HG03045 (cell line): Measurements from ENCODE around the gene COA8.
"Not testable (repeated sequence)": the region's sequence is repeated elsewhere in the genome, so short reads cannot be mapped to it uniquely, and the experiment has no call there.

ENCODE experiments used
- ATAC-seq: cut with Tn5 transposase; IDR thresholded peaks from one replicate; pipeline ENCODE4 v1.9.1; 2021; ENCODE audit warnings: mild to moderate bottlenecking, moderate library complexity; ENCODE audit not compliant: unreplicated experiment

The COA8 gene

GRCh38 chr14:103525430-103526246 is 37.1 kb upstream of the COA8 start:
- ATAC-seq, result not testable (repeated sequence)

DNA sequence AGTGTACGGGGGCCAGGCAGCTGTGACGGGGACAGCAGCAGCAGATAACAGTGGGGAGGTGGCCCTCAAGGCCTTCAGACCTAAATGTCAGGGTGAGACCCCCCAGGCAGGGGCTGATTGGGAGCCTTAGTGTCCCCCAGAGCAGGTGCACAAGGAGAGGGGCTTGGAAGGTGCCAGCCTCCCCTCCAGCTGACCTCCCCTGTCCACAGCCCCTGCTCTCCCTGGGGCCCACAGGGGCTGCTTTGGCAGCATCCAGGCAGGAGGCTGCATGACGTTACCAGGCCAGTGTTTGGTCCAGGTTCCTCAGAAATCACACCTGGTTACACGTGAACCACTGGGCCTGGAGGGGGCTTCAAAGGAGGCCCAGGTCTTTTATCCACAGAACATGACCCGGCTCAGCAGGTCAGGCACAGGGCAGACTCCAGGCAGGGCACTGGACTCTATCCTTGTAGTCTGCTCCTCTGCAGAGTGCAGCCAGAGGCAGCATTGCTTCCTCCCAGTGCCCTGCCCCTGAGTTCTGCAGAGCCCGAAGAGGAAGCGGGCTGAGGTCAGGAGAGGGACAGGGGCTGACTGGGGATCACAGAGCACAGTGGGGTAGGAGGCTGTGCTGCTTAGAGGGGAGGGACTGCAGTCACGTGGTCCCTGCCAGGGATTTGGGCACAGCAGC is 36.4 kb upstream of the COA8 start:
- no peak for ATAC-seq

- ATAC-seq, result no peak
Observed at GRCh38 chr14:103526914-103527248, 35.9 kb upstream of the COA8 start.

GRCh38 chr14:103527408-103528145 is 35.2 kb upstream of the COA8 start:
- ATAC-seq, result peak; percentile 58

DNA sequence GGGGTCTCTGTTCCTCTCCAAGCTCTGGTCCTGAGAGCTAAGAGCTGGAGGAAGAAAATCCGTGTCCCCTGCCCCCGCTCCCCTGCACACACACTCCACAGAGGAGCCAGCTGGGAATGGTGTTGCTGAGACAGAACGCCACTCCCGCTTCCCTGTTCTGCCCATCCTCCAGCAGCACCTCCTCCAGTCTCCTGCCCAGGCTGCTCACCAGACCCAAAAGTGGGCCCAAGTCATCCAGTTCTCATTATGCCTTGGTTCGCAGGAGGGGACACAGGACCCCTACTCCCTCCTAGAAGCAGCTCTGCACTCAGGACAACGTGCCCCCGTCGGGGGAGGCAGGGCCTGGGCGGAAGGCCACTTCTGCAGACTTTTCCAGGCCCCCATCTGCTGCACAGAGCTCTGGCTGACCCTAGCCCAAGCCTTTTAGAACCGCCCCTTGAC is 34.6 kb upstream of the COA8 start:
- no peak for ATAC-seq

DNA sequence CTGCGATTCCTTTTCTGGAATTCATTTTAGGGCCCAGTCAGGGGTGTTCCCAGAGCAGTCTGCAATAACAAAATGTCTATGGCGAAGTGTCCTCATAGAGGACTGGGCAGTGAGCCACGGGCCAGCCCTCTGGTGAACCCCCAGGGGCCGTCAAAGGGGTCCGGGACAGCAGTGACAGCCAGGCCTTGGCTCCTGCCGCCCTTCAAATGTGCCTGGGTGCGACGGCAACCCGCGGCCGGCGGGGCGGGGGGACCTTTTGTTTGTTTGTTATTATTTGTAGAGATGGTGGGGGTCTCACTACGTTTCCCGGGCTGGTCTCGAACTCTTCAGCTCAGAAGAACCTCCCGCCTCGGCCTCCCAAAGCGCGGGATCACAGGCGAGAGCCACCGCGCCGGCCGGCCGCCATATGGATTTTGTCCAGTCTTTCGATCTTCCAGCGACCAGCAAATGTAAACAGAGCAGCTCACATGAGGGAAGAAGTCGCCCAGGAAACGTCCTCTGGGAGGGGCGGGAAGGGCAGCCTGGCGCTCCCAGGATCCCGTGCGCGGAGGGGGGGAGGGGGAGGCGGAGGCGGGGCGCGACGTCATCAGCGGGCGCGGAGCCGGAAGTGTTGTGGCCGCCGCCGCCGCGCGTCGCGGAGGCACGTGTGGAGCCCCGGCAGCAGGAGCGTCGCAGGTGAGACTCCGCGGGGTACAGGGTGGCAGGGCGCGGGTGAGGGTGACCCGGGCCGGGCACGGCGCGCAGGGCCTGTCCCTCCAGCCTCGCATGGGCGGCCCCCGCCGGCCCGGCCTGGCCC is 34.0 kb upstream of the COA8 start, which contains the start of gene TRMT61A:
Gene TRMT61A, plus strand, starts transcription at position 610 of the 796 bp plus-strand sequence. CDS start 783 bp downstream, outside the sequence.
- ATAC-seq, result peak; percentile 40

- no peak for ATAC-seq
Observed at GRCh38 chr14:103529383-103530365, 33.1 kb upstream of the COA8 start.

- ATAC-seq, result no peak
Observed at GRCh38 chr14:103530390-103530789, 32.4 kb upstream of the COA8 start.

DNA sequence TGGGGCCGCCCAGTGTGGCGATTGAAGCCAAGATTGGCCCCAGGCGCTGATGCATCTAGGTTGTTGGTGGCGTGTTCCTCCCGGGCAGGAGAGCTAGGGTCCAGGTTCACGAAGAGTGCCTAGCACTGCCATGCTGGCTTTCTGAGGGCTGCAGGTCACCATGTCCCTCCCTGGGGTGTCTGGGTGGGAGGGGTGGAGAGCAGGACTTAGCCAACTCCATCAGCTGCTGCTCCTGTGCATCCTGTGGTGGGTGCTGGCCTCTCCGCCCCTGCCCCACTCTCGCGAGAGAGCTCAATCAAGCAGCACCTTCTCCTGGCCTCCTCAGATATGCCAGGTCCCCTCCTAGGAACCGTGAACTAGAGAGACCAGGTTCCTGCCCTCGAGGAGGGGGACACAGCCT is 31.9 kb upstream of the COA8 start:
- no peak for ATAC-seq

GRCh38 chr14:103531421-103532215 is 31.1 kb upstream of the COA8 start:
- ATAC-seq, result no peak

GRCh38 chr14:103532216-103533136 is 30.3 kb upstream of the COA8 start:
- ATAC-seq, result no peak

DNA sequence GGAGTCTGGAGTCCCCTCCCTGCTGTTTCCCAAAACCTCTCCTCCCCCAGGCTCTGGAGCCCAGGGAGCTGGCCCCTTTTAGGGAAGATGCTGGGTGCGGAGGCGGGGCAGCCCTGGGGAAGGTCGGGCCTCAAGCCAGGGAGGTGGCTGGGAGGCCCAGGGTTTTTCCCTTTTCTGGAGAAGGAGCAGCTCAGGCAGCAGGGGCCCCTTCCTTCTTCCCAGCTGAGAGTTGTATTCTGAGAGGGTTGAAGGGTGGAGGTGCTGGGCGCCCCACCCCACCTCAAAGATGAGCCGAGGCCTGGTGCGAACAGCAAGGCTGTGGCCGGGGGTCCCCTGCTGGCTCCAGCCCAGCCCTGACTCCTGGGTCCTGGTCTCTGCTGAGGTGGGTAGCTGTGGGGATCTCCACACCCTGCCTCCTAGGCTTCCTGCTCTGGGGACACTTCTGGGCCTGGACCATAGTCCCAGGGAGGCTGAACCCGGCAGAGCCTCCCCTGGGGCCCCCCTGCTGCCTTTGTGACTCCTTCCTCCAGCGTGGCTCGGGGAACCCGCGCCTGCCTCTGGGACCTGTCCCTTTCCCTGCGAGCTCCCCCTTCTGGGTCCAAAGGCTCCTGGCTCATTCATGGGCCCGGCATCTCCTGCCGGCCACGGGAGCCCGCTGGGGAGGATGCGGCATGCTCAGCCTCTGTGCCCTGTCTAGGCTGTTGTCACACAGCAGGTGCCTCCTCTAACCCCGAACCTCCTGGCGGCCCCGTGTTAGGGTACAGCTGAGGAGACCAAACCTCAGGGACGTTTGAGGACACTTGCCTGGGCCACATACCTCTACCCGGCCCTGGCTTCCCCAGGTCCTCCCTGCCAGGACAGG is 29.4 kb upstream of the COA8 start:
- no peak for ATAC-seq

DNA sequence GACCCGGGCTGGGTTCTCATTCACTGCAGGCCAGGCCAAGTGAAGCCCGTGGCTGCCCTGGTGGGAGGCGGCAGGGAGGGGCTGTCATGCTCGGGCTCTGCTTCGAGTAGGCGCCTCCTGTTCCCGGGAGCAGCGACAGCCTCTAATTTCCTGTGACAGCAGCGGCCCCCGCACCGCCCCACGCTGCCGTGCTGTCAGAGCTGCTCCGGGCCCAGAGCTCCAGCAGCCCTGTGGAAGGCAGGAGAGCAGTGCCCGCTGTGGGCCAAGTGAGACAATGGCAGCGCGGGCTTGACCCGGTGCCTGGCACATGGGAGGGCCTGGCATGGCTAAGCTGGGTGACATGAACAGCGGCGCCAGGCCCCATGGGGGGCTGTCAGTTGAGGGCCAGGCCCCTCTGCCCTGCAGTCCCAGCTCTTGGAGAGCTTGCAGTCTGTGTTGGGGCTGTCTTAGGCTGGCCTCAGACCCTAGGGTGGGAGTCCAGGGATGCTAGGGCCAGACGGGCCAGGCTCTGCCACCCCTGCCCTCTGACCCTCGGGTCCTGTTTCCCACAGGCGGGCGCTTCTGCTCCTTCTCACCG is 28.7 kb upstream of the COA8 start:
- no peak for ATAC-seq

GRCh38 chr14:103534576-103535061 is 28.1 kb upstream of the COA8 start:
- ATAC-seq, result no peak

DNA sequence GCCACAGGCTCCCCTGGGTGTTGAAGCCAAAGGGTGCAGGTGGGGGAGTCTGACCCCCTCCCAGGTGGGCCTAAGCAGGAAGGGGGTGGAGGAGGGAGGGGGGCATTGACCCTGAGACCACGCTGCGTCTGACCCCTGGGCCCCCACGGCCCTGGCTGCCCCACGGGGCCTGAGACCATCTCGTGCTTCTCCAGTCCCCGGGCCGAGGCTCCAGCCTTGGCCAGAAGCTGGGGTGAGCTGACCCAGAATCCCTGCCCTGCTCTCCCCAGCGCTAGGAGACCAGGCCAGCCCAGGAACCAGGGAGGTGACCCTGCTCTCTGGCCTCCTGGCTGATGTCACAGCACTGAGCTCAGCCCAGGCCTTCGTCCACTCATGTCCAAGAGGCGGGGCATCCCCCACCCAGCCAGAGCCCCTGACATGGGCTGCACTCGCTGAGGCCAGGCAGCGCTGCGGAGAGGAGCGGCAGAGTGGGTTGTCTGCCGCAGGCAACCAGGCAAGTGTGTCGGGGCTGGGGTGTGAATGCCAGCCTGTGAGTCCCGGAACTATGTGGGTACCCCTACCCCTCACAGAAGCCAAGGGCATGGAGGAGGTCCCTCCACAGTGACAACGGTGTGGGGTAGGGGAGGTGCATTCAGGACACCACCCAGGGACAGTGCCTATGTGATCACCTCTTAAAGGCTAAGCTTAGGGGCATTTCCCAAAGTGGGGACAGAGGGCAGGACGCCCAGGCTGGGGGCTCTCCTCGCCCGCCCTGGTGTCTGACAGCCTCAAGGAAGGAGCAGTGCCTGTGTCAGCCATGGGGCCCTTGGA is 27.5 kb upstream of the COA8 start:
- no peak for ATAC-seq
